ENCODE results near the gene CFAP410. TPM values are rescaled to one million over a fixed set of nuclear protein-coding genes. Genes with fewer than 3 reads are reported as not detected.

Gene CFAP410
- total and polyA plus RNA-seq, 2 donors (not counting 3 experiments of a cell fraction or from before 2014, with no cell fraction given), result 7.2 to 12.2 TPM

DNA sequence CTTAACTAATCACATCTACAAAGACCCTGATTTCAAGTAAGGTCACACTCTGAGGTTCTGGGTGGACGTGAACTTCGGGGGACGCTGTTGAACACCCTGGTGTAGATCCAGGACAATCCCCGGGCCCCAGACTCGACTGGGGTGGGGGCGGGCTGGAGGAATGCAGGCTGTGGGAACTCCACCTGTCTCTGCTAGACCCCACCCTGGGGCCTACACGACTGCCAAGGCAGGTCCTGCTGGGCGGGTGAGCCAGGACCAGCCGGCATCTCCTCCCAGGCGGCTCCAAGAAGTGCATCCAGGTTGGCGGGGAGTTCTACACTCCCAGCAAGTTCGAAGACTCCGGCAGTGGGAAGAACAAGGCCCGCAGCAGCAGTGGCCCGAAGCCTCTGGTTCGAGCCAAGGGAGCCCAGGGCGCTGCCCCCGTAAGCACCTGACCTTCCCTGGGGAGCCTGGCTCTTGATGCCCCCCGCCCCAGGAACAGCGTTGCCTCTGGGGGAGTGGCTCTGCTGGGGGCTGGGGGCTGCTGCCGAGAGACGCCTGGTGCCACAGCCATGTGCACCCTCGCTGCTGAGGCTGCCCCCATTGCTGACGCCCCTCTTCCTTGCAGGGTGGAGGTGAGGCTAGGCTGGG, 49.7 kb downstream of the CFAP410 start:
- no peaks in the 10 kb centered on the region for H3K79me2 ChIP-seq (ENCODE audit: control insufficient read depth, insufficient read depth, low read length)
- no peaks in the 10 kb centered on the region for H3K9me3 ChIP-seq (replicated peaks; ENCODE audit: control insufficient read depth, insufficient read depth, low read length)
- H3K4me2 ChIP-seq (ENCODE audit: insufficient read depth, low read length), result no peak overlapping the region
- H2AFZ ChIP-seq (ENCODE audit: low read depth, low read length), result no peak overlapping the region
- FAIRE-seq (no peak), DNase-seq (ENCODE audit: low read depth, low spot score) (no peak)
- intact Hi-C loops (cut with micrococcal nuclease), result no loop called here
- POLR2A ChIA-PET, result no interaction called here
- no peak overlapping the region for H3K4me3 ChIP-seq (replicated peaks in 1 of 3; ENCODE audit: insufficient read depth in 1 of 3, low read depth in 1 of 3, low read length in 3 of 3)
- no peak for TF ChIP-seq GATA2 (IDR thresholded peaks at IDR 0.05; ENCODE audit: insufficient read depth, insufficient read length, low read depth, low read length)
- TF ChIP-seq, protein P1, sequence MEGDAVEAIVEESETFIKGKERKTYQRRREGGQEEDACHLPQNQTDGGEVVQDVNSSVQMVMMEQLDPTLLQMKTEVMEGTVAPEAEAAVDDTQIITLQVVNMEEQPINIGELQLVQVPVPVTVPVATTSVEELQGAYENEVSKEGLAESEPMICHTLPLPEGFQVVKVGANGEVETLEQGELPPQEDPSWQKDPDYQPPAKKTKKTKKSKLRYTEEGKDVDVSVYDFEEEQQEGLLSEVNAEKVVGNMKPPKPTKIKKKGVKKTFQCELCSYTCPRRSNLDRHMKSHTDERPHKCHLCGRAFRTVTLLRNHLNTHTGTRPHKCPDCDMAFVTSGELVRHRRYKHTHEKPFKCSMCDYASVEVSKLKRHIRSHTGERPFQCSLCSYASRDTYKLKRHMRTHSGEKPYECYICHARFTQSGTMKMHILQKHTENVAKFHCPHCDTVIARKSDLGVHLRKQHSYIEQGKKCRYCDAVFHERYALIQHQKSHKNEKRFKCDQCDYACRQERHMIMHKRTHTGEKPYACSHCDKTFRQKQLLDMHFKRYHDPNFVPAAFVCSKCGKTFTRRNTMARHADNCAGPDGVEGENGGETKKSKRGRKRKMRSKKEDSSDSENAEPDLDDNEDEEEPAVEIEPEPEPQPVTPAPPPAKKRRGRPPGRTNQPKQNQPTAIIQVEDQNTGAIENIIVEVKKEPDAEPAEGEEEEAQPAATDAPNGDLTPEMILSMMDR (IDR thresholded peaks at IDR 0.05; ENCODE audit: extremely low read depth in 1 of 2, insufficient read depth in 1 of 2, low read depth in 1 of 2, low read length in 2 of 2), result no peak
- TF ChIP-seq MYC (IDR thresholded peaks at IDR 0.05; ENCODE audit: low read depth, low read length), result no peak
- TF ChIP-seq JUN (IDR thresholded peaks at IDR 0.05; ENCODE audit: borderline replicate concordance, insufficient read depth, insufficient read length, low read depth), result no peak
- TF ChIP-seq POLR2AphosphoS5 (IDR thresholded peaks at IDR 0.05; ENCODE audit: insufficient read depth, low read depth, low read length), result no peak
- no peak for TF ChIP-seq FOS (IDR thresholded peaks at IDR 0.05; ENCODE audit: borderline replicate concordance, insufficient read depth, low read length)
- no peak for TF ChIP-seq POLR2A (IDR thresholded peaks at IDR 0.05; ENCODE audit: low read depth, low read length)
- H3K36me3 ChIP-seq (ENCODE audit: control insufficient read depth in 2 of 2, extremely low read depth in 1 of 2, insufficient read depth in 2 of 2, low read length in 2 of 2), result no peaks in the 10 kb centered on the region
- no peaks in the 10 kb centered on the region for H4K20me1 ChIP-seq (replicated peaks; ENCODE audit: control insufficient read depth, extremely low read depth, insufficient read depth, low read length)
- H3K9ac ChIP-seq (replicated peaks; ENCODE audit: extremely low read depth, insufficient read depth, low read length), result no peak overlapping the region
- no TSS peak for BruUV-seq (replicated peaks)
- no peaks in the 10 kb centered on the region for H3K4me1 ChIP-seq (ENCODE audit: control insufficient read depth, extremely low read depth, insufficient read depth, low read length)
- no peak overlapping the region for H3K27ac ChIP-seq (ENCODE audit: insufficient read depth, low read depth, low read length)
- CTCF ChIA-PET, result no interaction called here
- dilution Hi-C loops (cut with MboI; ENCODE audit: extremely low pct_ligation_motif_present, low sequenced_read_pairs), result no loop called here
- peaks cover 0 to 3% of the 10 kb centered on the region in 2 experiments for H3K27me3 ChIP-seq (ENCODE audit: control insufficient read depth in 2 of 2, insufficient read depth in 2 of 2, low read length in 2 of 2)
- no peaks in the 10 kb centered on the region for H3K9me1 ChIP-seq (replicated peaks; ENCODE audit: control insufficient read depth, extremely low read depth, insufficient read depth, low read length)

Data from endothelial cell of umbilical vein (primary cell).